GM18520 (cell line): ENCODE data around the gene EEA1.

Source experiments
- ATAC-seq: cut with Tn5 transposase; IDR thresholded peaks from one replicate; pipeline ENCODE4 v1.9.1; 2021; ENCODE audit not compliant: unreplicated experiment

EEA1 gene

GRCh38 chr12:92890601-92891106 is 38.4 kb downstream of the EEA1 start:
- no peak for ATAC-seq

DNA sequence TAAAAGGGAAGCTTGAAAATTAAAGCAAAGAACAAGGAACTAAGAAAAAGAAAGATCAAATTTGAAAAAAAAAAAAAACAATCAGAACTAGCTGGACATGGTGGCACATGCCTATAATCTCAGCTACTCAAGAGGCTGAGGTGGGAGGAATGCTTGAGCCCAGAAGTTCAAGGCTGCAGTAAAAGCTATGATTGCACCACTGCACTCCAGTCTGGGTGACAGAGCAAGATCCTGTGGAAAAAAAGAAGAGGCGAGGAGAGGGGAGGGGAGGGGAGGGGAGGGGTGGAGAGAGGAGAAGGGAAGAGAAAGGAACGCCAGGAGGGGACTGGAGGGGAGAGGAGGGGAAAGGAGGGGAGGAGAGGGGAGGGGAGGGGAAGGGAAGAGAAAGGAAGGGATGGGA is 43.0 kb downstream of the EEA1 start:
- no peak for ATAC-seq

GRCh38 chr12:92879698-92880322 is 49.3 kb downstream of the EEA1 start:
- no peak for ATAC-seq

- no peak for ATAC-seq
Observed at GRCh38 chr12:92877904-92878303, 51.2 kb downstream of the EEA1 start.

- no peak for ATAC-seq
Observed at GRCh38 chr12:92876496-92876895, 52.6 kb downstream of the EEA1 start.

- ATAC-seq = no peak
Observed at GRCh38 chr12:92871116-92871515, 58.0 kb downstream of the EEA1 start.

DNA sequence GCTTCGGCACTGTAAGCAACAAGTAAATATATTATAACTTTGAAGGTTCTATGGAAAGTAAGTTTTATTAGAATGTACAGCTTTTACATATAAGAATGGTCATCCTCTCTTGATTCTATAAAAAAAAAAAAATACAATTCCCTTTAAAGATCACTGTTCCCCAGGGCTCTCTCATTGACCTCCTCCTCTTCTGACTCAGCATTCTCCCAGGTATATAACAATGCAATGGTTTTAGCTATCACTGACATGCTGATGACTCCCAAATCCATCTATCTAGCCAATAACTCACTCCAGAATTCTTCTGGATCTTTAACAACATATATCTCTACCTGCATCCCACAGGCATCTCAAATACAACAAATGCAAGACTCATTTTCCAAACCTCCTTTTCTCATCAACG is 62.7 kb downstream of the EEA1 start:
- no peak for ATAC-seq

DNA sequence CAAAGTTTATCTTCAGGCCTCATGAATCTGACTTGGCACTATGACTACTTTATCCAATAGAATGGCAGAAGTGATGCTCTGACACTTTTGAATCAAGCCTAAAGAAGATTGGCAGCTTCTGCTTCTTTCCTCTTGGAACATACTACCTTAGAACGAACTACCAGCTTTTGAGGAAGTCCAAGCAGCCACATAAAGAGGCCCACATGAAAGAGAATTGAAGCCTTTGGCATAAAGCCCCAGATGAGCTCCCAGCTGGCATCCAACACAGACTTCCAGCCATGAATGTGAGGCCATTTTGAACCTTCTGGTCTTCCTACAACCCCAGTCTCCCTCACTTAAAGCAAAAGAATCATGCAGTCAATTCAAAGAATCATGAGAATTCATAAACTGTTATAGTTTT is 65.8 kb downstream of the EEA1 start:
- ATAC-seq = no peak

- no peak for ATAC-seq
Observed at GRCh38 chr12:92861381-92861780, 67.7 kb downstream of the EEA1 start.

- ATAC-seq = no peak
Observed at GRCh38 chr12:92860521-92860920, 68.6 kb downstream of the EEA1 start.

GRCh38 chr12:92859650-92860386 is 69.3 kb downstream of the EEA1 start:
- no peak for ATAC-seq

GRCh38 chr12:92857818-92858217 is 71.3 kb downstream of the EEA1 start:
- no peak for ATAC-seq

DNA sequence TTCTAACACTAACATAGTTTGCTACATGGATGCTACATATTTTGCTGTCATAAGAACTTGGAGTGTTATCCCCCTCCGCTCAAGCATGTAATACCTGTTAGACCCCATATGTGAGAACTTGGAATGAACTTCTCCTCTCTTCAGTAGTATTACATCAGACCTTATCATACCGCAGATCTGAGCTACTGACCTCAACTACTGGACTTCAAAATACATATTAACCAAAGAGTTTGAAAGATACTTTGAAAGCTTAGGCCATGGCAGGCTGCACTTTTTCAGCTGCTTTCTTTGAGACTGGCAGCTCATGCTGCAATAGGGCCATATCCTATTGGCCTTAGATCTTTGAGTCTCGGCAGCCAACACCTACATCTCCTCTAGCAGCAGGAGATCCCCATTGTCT is 74.8 kb downstream of the EEA1 start:
- no peak for ATAC-seq

GRCh38 chr12:92848740-92849139 is 80.4 kb downstream of the EEA1 start:
- ATAC-seq = no peak

DNA sequence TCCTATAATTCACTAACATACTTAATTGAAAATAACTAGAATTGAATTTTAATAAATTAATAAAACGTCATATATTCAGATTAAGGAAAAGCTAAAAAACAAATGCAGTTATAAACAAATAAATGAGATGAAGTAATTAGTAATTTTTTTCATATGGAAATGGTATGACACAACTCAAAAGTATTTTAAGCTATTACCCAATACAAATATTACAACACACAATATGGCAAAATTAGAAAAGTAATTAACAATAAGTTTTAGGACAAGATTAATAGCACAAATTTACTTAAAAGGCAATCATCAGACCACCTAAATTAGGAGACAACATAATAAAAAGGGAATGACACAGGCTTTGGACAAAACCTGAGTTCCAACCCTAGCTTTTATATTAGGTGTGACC is 81.7 kb downstream of the EEA1 start:
- no peak for ATAC-seq

DNA sequence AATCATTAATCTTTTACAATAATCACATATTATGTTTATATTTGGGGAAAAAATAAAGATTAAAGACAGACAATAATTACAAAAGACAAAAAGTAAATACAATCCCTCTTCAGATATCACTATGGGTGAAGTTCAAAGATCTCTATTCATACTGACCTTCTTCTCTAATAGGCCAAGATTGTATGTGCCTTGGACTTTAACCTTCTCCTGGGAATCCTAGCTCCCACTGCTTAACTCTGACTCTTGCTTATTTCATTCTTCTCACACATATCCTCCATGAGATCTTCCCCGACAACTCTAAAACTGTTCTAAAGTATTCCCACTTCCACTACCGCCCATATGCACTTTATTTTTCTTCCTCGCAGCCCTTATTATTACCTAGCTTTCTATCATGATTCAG is 83.8 kb downstream of the EEA1 start:
- ATAC-seq = no peak

DNA sequence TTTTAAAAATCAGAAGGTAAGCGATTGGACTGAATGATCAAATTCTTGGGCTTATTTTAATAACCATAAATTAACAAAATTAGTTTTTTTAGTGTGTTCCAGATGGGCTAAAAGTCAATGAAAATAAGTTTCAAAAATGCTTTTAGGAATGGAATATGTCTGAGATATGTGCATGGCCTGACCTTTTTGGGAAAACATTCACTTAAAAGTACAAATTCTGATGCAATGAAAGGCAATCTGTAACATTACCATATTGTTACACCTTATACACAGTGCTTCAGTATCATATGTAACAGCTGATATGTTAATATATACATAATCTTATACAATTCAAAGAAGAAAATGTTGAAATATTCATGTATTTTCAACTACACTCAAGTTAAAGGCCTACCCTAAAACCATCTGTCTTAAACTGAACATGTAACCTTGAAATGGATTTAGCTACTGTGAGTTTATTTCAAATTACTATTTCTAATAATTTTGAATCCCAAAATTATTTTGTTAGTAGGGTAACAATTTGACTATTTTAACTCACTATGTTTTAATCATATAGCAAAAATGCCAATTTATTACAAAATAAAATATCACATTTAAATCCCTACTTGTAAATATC is 84.8 kb downstream of the EEA1 start:
- ATAC-seq = no peak

DNA sequence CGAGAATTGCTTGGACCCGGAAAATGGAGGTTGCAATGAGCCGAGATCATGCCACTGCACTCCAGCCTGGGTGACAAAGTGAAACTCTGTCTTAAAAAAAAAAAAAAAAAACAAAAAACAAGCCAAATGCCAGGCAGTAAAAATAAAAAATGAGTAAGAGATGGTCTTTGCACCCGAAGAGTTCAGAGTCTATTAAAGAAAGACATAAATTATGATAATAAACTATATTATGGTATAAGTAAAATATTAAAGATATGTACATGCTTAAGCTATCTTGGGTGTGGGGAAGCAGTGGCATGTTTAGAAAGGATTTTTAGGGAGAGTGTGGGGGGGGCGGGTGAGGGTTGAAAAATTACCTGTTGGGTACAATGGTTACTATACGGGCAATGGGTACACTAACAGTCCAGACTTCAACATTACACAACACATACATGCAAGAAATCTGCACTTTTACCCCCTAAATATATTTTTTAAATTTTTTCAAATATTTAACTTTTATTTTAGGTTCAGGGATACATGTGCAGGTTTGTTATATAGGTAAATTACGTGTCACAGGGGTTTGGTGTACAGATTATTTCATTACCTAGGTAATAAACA is 99.3 kb downstream of the EEA1 start:
- ATAC-seq = no peak

DNA sequence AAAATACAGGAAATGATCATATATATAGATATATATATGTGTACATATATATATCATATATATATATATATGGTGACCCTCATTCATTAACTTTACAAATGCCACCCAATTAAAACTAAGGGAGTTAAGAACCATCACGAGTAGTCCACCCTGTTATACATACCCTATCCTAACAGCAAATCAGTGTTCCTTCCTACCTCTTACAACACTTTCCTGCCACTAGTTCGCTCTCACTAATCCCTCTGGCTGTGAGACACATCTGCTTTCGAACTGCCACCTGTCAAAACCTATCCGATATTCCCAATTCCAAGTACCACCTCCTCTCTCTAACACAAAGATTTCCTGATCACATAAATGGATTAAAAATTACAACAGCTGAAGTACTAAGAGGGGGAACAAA is 100.5 kb downstream of the EEA1 start:
- ATAC-seq = no peak

GRCh38 chr12:92827836-92828431 is 101.2 kb downstream of the EEA1 start:
- no peak for ATAC-seq

DNA sequence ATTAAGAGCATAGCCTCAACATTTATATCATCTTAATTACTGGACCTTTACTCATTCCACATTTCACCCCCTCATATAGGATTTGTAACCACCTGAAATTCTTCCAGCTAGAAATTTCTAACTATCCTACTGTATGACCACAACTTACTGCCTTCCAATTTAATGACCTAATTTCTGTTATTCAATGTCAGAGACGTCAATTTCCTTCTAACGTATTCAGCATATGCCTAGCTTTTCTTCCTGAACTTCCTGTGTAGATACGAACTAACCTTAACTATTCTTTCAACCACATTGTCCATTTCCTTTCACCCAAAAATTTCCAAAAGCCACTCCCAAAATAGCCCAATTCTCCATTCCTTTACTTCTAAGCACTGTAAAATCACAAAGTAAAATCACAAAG is 108.0 kb downstream of the EEA1 start:
- ATAC-seq = no peak
